Measurements from ENCODE around the gene NPY4R. TPM values are rescaled to one million over a fixed set of nuclear protein-coding genes. Genes with fewer than 3 reads are reported as not detected.

Gene NPY4R
- total RNA-seq: not detected

GRCh38 chr10:46465765-46466164 is at the start of gene NPY4R:
TSS of gene NPY4R (minus strand) at chr10:46465958. CDS start at chr10:46462635, 3,323 bp downstream.

Other genes starting within 250 kb of the NPY4R start
- not detected for gene ANTXRL, start 179.0 kb downstream of the NPY4R start, total RNA-seq
- gene ANXA8L1, start 90.2 kb downstream of the NPY4R start, total RNA-seq: 0.88 TPM
- 8.2 TPM for gene GPRIN2, start 90.7 kb upstream of the NPY4R start, total RNA-seq
- gene SYT15, start 113.2 kb upstream of the NPY4R start, total RNA-seq: 2.7 TPM

All from metanephros (tissue), 1 donor.